SK-N-SH (cell line): Measurements from ENCODE around the gene TM2D1. TPM values are rescaled to one million over a fixed set of nuclear protein-coding genes. Genes with fewer than 3 reads are reported as not detected.
A peak's percentile ranks its signal among the peaks of the same experiment; 100 is the strongest.

Source experiments
- CTCF ChIA-PET: fragments of 300-600, 350-600 bp; formaldehyde crosslinking; extraction: SDS; loops from one replicate; lab custom pipeline; 2021; lab: Yijun Ruan, JAX
- POLR2A ChIA-PET: fragments of 350-600 bp; sonication (Branson Sonifier 250); formaldehyde crosslinking; extraction: SDS; loops from one replicate; lab custom pipeline; 2020; ENCODE audit warnings: antibody characterized with exemption, inconsistent platforms; lab: Yijun Ruan, JAX
- DNase-seq: peaks from one replicate; pipeline ENCODE4 v3.0.0; 2012
- H2AFZ ChIP-seq: fragments of 200-600 bp; sonication (generic); 2 replicates; pipeline ENCODE4 v1.8.1; 2016; ENCODE audit warnings: antibody characterized with exemption, mild to moderate bottlenecking, low read depth
- H3F3A ChIP-seq: fragments of 200-600 bp; sonication (generic); replicated peaks from 2 replicates; pipeline ENCODE3; 2016; ENCODE audit warnings: antibody characterized with exemption, mild to moderate bottlenecking; ENCODE audit not compliant: insufficient read depth
- H3K27ac ChIP-seq, 2 experiments: fragments of 200-500 bp in 1 of 2; fragments of 200-600 bp in 1 of 2; sonication (Bioruptor generic) in 1 of 2; sonication (generic), shearing (Covaris generic) in 1 of 2; 2 replicates each; pipeline versions ENCODE4 v1.5.1 to v1.6.1; 2014 to 2016; ENCODE audit warnings: low read depth in 2 of 2, inconsistent platforms in 1 of 2, low read length in 1 of 2, mild to moderate bottlenecking in 1 of 2, mixed read lengths in 1 of 2
- H3K27me3 ChIP-seq: fragments of 200-600 bp; sonication (generic), shearing (Covaris generic); 2 replicates; pipeline ENCODE4 v1.6.1; 2016; ENCODE audit warnings: mixed run types; ENCODE audit not compliant: insufficient read depth
- H3K36me3 ChIP-seq, 2 experiments: fragments of 200-500 bp in 1 of 2; fragments of 200-600 bp in 1 of 2; sonication (Bioruptor generic) in 1 of 2; sonication (generic) in 1 of 2; replicated peaks in 1 of 2; 2 replicates each; pipeline versions ENCODE3 to v1.5.1; 2014 to 2016; ENCODE audit warnings: low read length in 1 of 2, mild to moderate bottlenecking in 1 of 2; ENCODE audit not compliant: insufficient read depth in 2 of 2, control insufficient read depth in 1 of 2
- H3K4me1 ChIP-seq, 2 experiments: fragments of 200-500 bp in 1 of 2; fragments of 200-600 bp in 1 of 2; sonication (Bioruptor generic) in 1 of 2; sonication (generic), shearing (Covaris generic) in 1 of 2; 2 replicates each; pipeline versions ENCODE4 v1.5.1 to v1.6.1; 2014 to 2016; ENCODE audit warnings: low read depth in 1 of 2, low read length in 1 of 2, mixed run types in 1 of 2; ENCODE audit not compliant: insufficient read depth in 2 of 2, control insufficient read depth in 1 of 2
- H3K4me2 ChIP-seq: fragments of 200-600 bp; sonication (generic), shearing (Covaris generic); 2 replicates; pipeline ENCODE4 v1.6.1; 2017; ENCODE audit warnings: mixed run types
- H3K4me3 ChIP-seq, 2 experiments: fragments of 200-500 bp in 1 of 2; fragments of 200-600 bp in 1 of 2; sonication (Bioruptor generic) in 1 of 2; sonication (generic), shearing (Covaris generic) in 1 of 2; 2 replicates each; pipeline versions ENCODE4 v1.5.1 to v1.8.1; 2014 to 2016; ENCODE audit warnings: low read depth in 2 of 2, inconsistent platforms in 1 of 2, low read length in 1 of 2, mild to moderate bottlenecking in 1 of 2, mixed read lengths in 1 of 2, moderate library complexity in 1 of 2
- H3K79me2 ChIP-seq: fragments of 200-600 bp; sonication (generic); 2 replicates; pipeline ENCODE4 v1.8.1; 2017; ENCODE audit warnings: mild to moderate bottlenecking; ENCODE audit not compliant: insufficient read depth
- H3K9ac ChIP-seq: fragments of 200-600 bp; sonication (generic); 2 replicates; pipeline ENCODE4 v1.6.1; 2017; ENCODE audit warnings: mixed run types
- H3K9me2 ChIP-seq: fragments of 200-600 bp; sonication (generic); 2 replicates; pipeline ENCODE4 v1.6.1; 2017; ENCODE audit warnings: mixed run types
- H3K9me3 ChIP-seq: fragments of 200-600 bp; sonication (generic); 2 replicates; pipeline ENCODE4 v1.6.1; 2017; ENCODE audit warnings: mixed run types, mild to moderate bottlenecking, moderate library complexity
- H4K20me1 ChIP-seq: fragments of 200-600 bp; sonication (generic); 2 replicates; pipeline ENCODE4 v1.6.1; 2017; ENCODE audit warnings: mild to moderate bottlenecking, mixed run types; ENCODE audit not compliant: insufficient read depth
- CHD2 ChIP-seq: fragments of 150-350 bp; IDR thresholded peaks from 2 replicates; pipeline ENCODE4 v1.6.1; 2018; ENCODE audit warnings: low read length; ENCODE audit not compliant: partially characterized antibody
- CTCF ChIP-seq: fragments of 200-600 bp; sonication (generic); IDR thresholded peaks from 2 replicates; pipeline ENCODE4 v1.6.1; 2017; ENCODE audit warnings: antibody characterized with exemption, mild to moderate bottlenecking, moderate library complexity
- ELF1 ChIP-seq: IDR thresholded peaks from 2 replicates; pipeline ENCODE4 v1.4.0; 2012
- EP300 ChIP-seq, 2 experiments: IDR thresholded peaks; 2 replicates each; pipeline versions ENCODE4 v1.4.0 to v1.6.1; 2012; ENCODE audit warnings: borderline replicate concordance in 1 of 2, low read depth in 1 of 2, low read length in 1 of 2
- FOXJ3 ChIP-seq: sonication (generic); formaldehyde crosslinking; IDR thresholded peaks from 2 replicates; pipeline ENCODE4 v1.5.1; 2020; ENCODE audit warnings: mild to moderate bottlenecking, missing genetic modification reagents
- GABPA ChIP-seq: IDR thresholded peaks from 2 replicates; pipeline ENCODE4 v1.4.0; 2012; ENCODE audit warnings: low read depth, mild to moderate bottlenecking
- NFIC ChIP-seq: IDR thresholded peaks from 2 replicates; pipeline ENCODE4 v1.4.0; 2012; ENCODE audit warnings: borderline replicate concordance
- PBX3 ChIP-seq: IDR thresholded peaks from 2 replicates; pipeline ENCODE4; 2012
- POLR2AphosphoS5 ChIP-seq: IDR thresholded peaks from 2 replicates; pipeline ENCODE4 v1.6.1; 2012; ENCODE audit warnings: low read depth, low read length
- RAD21 ChIP-seq: IDR thresholded peaks from 2 replicates; pipeline ENCODE4 v1.6.1; 2012; ENCODE audit warnings: mild to moderate bottlenecking, low read length
- REST ChIP-seq: IDR thresholded peaks from 2 replicates; pipeline ENCODE4 v1.6.1; 2012; ENCODE audit warnings: mild to moderate bottlenecking, low read depth, low read length, moderate library complexity
- RXRA ChIP-seq: IDR thresholded peaks from 2 replicates; pipeline ENCODE4 v1.4.0; 2012; ENCODE audit warnings: low read depth, mild to moderate bottlenecking, borderline replicate concordance
- SMC3 ChIP-seq: IDR thresholded peaks from 2 replicates; pipeline ENCODE4 v1.6.1; 2012; ENCODE audit warnings: low read depth, low read length, improper control_type of control experiment
- TCF12 ChIP-seq: IDR thresholded peaks from 2 replicates; pipeline ENCODE4 v1.4.0; 2012
- USF2 ChIP-seq: fragments of 150-350 bp; IDR thresholded peaks from 2 replicates; pipeline ENCODE4 v1.6.1; 2017; ENCODE audit warnings: antibody characterized with exemption, low read length, low read depth, borderline replicate concordance
- YY1 ChIP-seq: IDR thresholded peaks from 2 replicates; pipeline ENCODE4 v1.4.0; 2012; ENCODE audit warnings: low read depth, mild to moderate bottlenecking
- WGBS: methylation state at CpG from one replicate; pipeline ENCODE4 v1.1.6; 2017; ENCODE audit warnings: low lambda C conversion rate; 5-methylcytosine and 5-hydroxymethylcytosine counted together
- polyA plus RNA-seq, 3 experiments: library from polyadenylated mRNA; depleted of rRNA; stranded (reverse); fragments of >200 nt; gene quantifications; 2 replicates each; pipeline ENCODE4 v1.2.3, GENCODE V29; 2012

TM2D1 gene
- polyA plus RNA-seq, 1 of the 3 experiments (the other 2 are of a cell fraction), result 58.6 TPM

- Histone ChIP-seq H3K4me1 (no peaks in the 10 kb centered on the region; a peak in 1 of 4 replicates), H3K9ac (no peak overlapping the region), H3K27ac (no peak overlapping the region), H3K79me2 (no peaks in the 10 kb centered on the region), H3K9me3 (no peaks in the 10 kb centered on the region), H3K4me2 (no peak overlapping the region), H3K4me3 (no peak overlapping the region), H3K36me3 (no peaks in the 10 kb centered on the region), H3K9me2 (no peaks in the 10 kb centered on the region), H4K20me1 (no peaks in the 10 kb centered on the region), H3F3A (no peaks in the 10 kb centered on the region)
- POLR2A ChIA-PET, result no interaction called here
- DNase-seq, result no peak
- CTCF ChIA-PET, result interaction anchor here (0.8 to 1.7 kb wide), 3 partner anchors 11 to 54 kb away, joined by 3 to 4 read pairs (median 3); no protein-coding TSS in a partner anchor
- no peak for TF ChIP-seq YY1
- no peak for TF ChIP-seq EP300 (IDR thresholded peaks at IDR 0.05; ENCODE audit: borderline replicate concordance in 1 of 2, low read depth in 1 of 2, low read length in 1 of 2)
- no peak for TF ChIP-seq USF2
- no peak for TF ChIP-seq GABPA
- no peak for TF ChIP-seq SMC3
- no peak for TF ChIP-seq TCF12
- no peak for TF ChIP-seq NFIC
- TF ChIP-seq CHD2, result no peak
- TF ChIP-seq REST, result no peak
- TF ChIP-seq, all 33 proteins: peak for 0
- Histone ChIP-seq H2AFZ (no peak overlapping the region), H3K27me3 (no peaks in the 10 kb centered on the region)
- WGBS, result 81% methylated on average over 5 of the region's 5 CpGs
These were observed 82.3 kb downstream of the TM2D1 start for GRCh38 chr1:61642475-61643232.

- 87% methylated on average over 23 of the region's 23 CpGs for WGBS
- ChIA-PET POLR2A (no interaction called here), CTCF (interaction anchor here (1.1 to 1.7 kb wide), 2 partner anchors 12 to 53 kb away, joined by 3 to 4 read pairs; no protein-coding TSS in a partner anchor)
- Histone ChIP-seq H3K9me3 (no peaks in the 10 kb centered on the region), H3K4me3 (no peak overlapping the region; a peak in 1 of 4 replicates), H3K9ac (no peak overlapping the region), H3K27ac (no peak overlapping the region), H3F3A (no peaks in the 10 kb centered on the region), H3K4me2 (no peak overlapping the region), H3K9me2 (no peaks in the 10 kb centered on the region), H3K79me2 (no peaks in the 10 kb centered on the region), H4K20me1 (no peaks in the 10 kb centered on the region), H3K4me1 (peaks cover 0 to under 1% of the 10 kb centered on the region in 2 experiments; a peak in 1 of 4 replicates), H3K36me3 (no peaks in the 10 kb centered on the region), H2AFZ (no peak overlapping the region), H3K27me3 (no peaks in the 10 kb centered on the region)
- no peak for TF ChIP-seq ELF1
- TF ChIP-seq RXRA, result no peak
- TF ChIP-seq FOXJ3 (CRISPR knock-in tag), result no peak
- no peak for TF ChIP-seq TCF12
- peak; percentile 31; the same call in 1 of the 2 replicates for TF ChIP-seq RAD21
- TF ChIP-seq POLR2AphosphoS5, result no peak
- TF ChIP-seq PBX3, result no peak
- TF ChIP-seq CTCF, result 0 out of 2 replicates have a peak, but pooled peaks have one; percentile 24
- peak; percentile 47 for DNase-seq
These were observed 83.2 kb downstream of the TM2D1 start for GRCh38 chr1:61641578-61642336.
